HG02973 (cell line): Measurements from ENCODE around the gene DRAP1.
"Not testable (repeated sequence)": the region's sequence is repeated elsewhere in the genome, so short reads cannot be mapped to it uniquely, and the experiment has no call there.

ENCODE experiments used
- ATAC-seq: cut with Tn5 transposase; IDR thresholded peaks from one replicate; pipeline ENCODE4 v1.9.1; 2021; ENCODE audit warnings: moderate library complexity; ENCODE audit not compliant: unreplicated experiment

Gene DRAP1

DNA sequence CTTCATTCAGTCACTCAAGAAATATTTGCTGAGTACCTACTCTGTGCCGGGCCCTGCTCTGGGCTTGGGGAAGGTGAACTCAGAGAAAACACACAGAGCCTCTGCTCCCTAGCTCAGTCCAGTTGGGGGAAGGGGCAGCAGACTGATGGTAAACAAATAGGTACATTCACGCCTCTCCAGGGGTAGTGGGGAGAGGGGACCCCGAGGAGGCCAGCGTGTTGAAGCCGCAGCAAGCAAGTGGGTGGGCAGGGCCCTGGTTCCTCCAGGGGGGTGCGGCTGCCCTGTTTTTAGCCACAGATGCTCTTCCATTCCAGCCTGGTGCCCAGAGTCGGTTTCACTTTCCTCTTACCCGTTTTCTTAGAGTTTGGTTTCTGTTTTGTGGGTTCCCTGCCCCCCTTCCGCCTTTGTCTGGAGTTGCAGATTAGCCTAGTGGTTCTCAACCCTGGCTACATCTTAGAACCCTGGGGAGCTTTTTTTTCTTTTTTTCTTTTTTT is 8.7 kb downstream of the DRAP1 start:
- ATAC-seq, result peak; percentile 68

DNA sequence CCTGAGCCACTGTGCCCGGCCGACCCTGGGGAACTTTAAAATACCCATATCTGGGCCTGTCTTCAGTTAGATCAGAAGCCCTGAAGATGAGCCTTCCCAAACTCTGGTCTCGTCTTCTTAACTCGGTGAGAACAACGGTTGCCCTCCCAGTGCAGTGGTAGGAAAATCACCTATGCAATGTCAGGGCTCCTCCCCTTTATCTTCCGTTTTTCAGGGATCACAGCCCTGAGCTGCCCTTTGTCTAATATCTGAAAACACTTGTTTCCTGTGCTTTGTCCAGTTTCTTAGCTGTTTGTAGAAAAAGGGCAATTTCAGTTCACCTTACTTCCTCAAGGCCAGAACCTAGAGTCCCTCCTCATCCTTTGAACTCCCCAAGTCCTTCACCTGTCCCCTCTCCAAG is 9.4 kb downstream of the DRAP1 start:
- ATAC-seq, result no peak

DNA sequence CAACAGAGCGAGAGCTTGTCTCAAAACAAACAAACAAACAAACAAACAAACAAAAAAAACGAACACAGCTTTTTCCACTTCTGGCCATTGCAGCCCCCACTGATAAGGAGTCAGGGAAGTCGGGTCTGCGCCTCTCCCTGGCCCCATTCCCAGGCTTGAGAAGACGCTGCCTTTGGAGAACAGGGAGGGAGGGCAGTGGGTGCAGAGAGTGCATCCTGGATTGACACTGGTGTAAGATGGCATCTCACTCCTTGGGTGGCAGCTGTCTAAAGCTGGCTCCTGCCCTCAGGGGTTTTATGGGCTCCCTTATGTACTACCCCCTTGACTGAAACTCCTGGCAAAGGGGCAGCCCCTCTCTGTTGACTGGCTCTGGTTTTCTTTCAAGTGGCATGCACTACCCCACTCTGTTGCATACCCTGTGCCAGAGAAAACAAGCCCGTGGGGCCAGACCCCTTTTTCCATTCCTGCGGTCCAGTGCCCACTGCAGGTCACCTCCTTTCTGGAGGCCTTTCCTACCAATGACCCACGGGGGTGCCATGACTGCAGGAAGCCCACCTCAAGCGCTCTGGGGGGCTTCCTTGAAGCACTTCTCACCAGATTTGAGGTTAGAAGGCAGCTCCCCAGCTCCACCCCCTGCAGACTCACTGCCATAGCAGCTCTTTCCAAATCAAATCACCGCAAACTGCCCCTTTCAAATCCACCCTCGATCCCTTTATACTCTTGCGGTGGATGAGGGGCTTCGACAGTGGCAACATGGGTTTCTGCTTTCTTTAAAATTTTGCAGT is 12.7 kb downstream of the DRAP1 start:
- ATAC-seq, result no peak

DNA sequence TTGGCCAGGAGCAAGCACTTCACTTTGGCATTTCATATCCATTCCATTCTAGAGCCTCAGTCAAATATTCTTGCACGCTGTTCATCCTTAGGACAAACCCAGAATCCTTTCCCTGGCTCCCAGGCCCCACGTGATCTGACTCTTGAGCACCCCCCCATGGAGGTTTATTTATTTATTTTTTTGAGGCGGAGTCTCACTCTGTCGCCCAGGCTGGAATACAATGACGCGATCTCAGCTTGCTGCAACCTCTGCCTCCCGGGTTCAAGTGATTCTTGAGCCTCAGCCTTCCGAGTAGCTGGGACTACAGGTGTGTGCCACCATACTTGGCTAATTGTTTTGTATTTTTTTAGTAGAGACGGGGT is 13.3 kb downstream of the DRAP1 start:
- no peak for ATAC-seq

DNA sequence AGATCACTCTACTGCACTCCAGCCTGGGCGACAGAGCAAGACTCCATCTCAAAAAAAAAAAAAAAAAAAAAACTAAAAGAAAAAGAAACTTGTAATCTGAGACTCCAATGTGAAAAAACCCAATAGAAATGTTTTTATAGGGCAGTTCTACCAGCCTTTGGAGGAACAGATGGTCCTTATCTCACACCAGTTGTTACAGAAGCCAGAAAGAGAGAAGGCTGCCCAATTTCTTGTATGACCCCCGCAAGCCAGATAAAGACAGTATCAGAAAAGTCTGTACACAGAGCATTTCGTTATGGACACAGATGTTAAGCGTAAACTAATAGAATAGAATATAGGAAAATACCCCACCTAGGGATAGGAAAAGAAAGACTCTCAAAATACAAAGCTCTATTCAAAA is 14.8 kb downstream of the DRAP1 start:
- ATAC-seq, result no peak

DNA sequence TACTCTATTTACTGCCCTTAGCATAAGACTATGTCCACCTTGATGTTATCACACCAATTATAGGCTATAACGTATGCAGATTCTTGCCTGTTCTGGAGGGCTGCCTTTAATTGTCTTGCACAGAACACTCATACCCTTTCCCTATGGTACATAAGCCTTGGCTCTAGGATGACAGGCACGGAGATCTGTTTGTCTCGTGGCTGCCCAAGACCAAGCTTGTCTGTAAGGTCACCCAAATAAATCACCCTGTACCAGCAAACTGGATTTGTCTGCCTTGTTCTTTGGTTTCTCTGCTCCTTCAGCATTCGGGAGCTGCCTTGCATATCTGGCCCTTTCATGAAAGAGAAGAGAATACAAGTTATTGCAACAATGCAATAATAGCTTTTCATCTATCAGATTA is 18.5 kb downstream of the DRAP1 start:
- ATAC-seq, result no peak

DNA sequence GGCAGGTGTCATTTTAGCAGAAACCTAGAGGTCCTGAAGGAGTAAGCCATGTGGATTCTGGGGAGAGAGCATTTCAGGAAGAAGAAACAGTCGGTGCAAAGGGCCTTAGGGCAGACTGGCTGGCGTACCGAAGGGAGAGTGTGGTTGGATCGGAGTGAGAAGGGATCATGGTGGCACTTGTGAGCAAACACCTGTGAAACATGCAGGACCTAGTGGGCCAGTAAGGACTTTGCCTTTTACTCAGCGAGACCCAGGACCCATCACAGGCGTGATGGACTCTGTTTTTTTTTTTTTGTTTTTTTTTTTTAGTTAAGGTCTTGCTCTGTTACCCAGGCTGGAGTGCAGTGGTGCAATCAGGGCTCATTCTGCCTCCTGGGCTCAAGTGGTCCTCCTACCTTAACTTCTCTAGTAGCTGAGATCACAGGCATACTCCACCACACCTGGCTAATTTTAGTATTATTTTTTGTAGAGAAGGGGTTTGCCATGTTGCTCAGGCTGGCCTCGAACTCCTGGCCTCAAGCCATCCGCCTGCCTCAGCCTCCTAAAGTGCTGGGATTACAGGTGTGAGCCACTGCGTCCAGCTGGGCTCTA is 22.6 kb downstream of the DRAP1 start:
- no peak for ATAC-seq

DNA sequence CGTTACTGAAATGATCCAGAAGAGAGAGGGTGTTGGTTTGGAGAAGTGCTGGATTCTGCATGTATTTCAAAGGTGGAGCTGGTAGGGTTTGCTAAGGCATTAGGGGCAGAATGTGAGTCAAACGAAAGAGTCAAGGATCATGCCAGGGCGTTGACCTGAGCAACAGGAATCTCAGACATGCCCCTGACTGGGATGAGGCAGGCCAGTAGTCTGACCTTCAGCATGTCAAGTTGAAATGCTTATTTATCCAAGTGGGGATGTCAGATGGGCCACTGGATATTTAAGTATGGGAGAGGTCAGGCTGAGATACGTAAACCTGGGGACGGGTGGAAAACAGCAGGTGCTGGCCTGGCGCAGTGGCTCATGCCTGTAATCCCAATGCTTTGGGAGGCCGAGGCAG is 23.3 kb downstream of the DRAP1 start:
- no peak for ATAC-seq

DNA sequence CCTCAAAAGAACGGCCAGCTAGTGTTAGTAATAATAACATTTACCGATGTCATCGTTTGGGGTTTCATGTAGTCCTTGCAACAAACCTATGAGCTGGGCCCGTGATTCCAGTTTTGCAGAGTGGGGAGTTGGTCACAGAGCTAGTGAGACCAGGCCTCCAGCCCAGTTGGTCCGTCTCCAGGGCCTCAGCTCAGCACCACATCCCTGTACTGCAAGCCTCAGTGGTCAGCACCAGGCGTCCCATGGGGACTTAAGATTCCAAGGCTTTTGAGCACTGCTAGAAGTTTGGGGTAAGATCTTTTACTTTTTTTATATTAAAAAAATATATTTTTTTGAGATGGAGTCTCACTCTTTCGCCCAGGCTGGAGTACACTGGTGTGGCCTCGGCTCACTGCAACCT is 25.0 kb downstream of the DRAP1 start:
- ATAC-seq, result no peak

DNA sequence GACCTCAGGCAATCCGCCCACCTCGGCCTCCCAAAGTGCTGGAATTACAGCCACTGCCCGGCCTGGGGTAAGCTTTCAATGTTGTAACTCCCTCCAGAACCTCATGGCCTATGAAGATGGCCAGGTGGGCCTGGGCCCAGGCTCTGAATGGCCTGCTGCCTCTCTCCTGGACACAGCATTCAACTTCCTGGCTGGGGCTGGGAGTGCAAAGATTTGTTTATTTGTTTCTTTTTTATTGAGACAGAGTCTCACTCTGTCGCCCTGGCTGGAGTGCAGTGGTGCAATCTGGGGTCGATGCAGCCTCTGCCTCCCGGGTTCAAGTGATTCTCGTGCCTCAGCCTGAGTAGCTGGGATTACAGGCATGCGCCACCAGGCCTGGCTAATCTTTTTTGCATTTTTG is 25.5 kb downstream of the DRAP1 start:
- ATAC-seq, result no peak

DNA sequence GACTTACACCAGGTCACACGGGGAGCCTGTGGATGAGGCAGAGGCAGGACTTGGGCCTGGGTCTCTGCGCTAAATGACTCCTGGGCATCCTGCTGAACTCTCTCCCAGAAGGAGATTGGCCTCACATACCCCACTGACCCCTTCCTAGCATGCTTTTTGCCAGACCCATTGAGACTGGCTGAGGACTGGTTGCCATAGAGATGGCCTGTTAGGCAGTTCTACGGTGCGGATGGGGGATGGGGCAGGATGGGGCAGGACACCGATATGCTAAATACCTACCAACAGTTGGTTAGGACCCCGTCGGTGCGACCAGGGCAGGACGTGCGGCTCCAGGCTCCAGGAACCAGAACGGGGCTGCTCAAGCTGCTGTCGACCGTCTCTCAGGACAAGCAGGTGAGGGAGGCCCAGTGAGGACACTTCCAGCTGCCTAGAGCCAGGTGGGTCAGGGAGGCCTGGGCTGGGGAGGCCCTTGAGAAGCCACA is 26.2 kb downstream of the DRAP1 start, which contains the start of gene TSGA10IP:
TSS of gene TSGA10IP (plus strand) at position 51 of the 482 bp plus-strand sequence. CDS start at position 247, 196 bp downstream.
- no peak for ATAC-seq

DNA sequence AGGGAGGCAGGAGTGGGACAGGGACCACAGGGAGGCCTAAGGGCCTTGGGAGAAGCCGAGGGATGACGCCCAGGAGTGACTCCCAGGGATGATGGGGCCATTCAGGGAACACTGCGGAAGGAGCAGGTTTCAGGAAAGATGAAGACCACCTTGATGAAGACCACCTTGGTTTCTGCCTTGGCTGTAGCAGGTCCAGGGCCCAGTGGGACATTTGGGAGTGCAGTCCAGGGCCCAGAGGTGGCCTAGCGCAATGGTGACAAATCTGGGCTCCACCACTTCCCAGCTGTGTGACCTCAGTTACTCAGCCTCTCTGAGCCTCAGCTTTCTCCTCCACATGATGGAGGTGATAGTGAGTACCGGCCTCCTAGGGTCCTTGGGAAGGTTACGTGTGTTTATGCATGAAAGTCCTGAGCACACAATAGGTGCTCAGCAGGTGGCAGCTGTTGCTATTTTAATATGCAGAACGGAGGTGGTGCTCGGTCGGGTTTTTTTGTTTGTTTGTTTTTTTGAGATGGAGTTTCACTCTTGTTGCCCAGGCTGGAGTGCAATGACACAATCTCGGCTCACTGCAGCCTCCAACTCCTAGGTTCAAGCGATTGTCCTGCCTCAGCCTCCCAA is 26.8 kb downstream of the DRAP1 start:
- no peak for ATAC-seq

DNA sequence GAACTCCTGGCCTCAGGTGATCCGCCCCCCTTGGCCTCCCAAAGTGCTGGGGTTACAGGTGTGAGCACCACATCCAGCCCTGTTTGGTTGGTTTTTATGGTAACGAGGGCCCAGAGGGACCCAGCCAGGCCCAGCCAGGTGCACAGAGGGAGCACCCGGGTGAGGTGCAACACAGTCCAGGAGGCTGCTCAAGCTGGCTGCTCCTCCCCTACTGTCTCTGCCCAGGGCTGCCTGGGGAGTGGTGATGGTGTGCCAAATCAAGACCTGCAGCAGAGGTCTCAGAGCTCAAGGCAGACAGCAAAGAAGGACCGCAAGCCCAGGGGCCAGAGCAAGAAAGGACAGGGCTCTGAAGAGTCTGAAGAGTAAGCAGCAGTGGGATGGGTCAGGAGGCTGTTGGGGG is 27.4 kb downstream of the DRAP1 start:
- no peak for ATAC-seq

DNA sequence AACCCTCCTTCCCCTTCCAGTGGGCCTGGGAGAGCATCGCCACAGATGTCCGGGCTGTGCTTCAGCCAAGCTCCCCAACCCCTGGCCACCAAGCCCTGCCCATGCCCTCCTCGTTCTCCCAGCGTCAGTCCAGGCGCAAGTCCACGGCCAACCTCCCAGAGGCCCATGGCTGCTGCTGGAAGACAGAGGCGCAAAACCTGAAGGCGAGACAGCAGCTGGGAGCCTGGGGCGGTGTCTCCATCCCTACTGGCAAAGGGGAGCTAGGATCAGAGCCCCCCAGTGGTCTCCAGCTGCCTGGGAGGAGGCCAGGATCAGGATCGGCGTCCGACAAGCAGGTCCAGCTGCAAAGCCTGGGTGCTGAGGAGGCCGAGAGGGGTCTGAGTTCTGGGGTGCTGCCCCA is 27.9 kb downstream of the DRAP1 start:
- ATAC-seq, result no peak

DNA sequence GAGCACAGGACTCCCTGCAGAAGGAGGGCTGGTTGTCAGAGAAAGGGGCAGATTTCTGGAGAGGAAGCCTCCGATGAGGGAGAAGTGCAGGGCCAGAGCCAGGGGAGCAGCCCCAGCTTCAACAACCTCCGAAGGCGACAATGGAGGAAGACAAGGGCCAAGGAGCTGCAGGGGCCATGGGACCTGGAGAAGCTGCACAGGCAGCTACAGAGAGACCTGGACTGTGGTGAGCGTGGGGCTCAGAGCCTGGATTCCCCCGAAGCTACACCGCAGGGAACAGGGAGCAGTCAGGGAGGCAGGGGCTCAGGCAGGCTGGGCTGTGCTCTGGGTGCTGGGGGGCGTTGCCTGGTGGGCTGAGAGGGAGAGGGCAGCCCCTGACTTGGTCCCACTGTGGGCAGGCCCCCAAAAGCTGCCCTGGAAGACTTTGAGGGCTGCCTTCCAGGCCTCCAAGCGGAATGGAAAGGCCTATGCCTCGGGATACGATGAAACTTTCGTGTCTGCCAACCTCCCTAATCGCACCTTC is 28.4 kb downstream of the DRAP1 start:
- no peak for ATAC-seq

DNA sequence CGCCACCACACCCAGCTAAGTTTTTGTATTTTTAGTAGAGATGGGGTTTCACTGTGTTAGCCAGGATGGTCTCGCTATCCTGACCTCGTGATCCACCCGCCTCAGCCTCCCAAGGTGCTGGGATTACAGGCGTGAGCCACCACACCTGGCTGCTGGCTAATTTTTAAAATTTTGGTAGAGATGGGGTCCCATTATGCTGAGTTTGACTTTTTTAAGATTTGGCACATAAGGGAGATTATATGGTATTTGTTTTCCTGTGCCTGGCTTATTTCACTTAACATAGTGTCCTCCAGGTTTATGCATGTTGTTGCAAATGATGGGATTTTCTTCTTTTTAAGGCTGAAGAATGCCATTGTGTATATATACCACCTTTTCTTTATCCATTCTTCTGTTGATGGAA is 31.5 kb downstream of the DRAP1 start:
- ATAC-seq, result not testable (repeated sequence)

DNA sequence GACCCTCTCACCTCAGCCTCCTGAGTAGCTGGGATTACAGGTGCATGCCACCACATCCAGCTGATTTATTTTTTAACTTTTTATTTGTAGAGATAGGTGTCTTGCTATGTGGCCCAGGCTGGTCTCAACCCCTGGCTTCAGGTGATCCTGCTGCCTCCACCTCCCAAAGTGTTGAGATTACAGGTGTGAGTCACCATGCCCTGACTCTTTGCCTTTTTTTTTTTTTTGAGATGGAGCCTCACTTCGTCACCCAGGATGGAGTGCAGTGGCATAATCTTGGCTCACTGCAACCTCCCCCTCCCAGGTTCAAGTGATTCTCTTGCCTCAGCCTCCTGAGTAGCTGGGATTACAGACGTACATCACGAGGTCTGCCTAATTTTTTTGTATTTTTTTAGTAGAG is 32.4 kb downstream of the DRAP1 start:
- ATAC-seq, result not testable (repeated sequence)

DNA sequence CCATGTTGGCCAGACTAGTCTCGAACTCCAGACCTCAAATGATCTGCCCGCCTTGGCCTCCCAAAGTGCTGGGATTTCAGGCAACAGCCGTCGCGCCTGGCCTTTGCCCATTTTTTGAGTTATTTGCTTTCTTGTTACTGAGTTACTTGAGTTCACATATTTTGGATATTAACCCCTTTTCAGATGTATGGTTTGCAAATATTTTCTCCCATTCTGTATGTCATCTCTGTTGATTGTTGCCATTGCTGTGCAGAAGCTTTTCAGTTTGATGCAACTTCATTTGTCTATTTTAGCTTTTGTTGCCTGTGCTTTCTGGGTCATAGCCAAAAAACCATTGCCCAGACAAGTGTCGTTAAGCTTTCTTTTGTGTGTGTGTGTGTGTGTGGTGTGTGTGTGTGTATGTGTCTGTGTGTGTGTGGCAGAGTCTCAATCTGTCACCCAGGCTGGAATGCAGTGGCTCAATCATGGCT is 32.9 kb downstream of the DRAP1 start:
- no peak for ATAC-seq

DNA sequence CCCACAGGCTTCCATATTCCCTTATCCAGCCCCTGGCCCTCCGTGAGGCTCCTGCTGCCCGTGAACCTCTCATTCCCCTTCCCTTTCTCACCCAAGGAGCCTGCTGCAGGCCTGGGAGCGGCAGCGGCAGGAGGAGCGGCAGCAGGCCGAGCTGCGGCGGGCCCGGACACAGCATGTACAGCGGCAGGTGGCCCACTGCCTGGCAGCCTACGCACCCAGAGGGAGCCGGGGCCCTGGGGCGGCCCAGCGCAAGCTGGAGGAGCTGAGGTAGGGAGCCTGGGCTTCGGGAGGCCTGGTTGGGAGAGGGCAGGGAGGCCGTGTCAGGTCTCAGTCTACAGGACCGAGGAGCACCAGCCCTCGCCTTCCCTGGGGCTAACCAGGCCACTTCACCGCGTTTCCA is 34.2 kb downstream of the DRAP1 start:
- ATAC-seq, result no peak

DNA sequence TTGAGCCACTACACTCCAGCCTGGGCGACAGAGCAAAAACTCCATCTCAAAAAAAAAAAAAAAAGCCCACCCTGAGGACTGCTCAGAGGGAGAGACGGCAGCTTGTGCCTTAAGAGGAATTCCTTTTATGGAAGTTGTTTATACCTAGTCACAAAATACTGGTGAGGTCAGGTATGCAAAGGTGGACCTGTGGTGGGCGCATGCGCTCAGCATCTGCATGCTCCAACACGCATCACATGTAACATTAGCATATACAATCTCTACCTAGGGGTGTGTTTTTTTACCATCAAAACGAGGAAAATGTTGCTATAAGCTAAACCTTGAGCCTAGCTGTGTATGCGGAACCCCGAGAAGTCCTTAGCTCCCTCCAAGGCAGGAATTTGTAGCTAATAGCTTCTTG is 35.5 kb downstream of the DRAP1 start:
- ATAC-seq, result no peak

DNA sequence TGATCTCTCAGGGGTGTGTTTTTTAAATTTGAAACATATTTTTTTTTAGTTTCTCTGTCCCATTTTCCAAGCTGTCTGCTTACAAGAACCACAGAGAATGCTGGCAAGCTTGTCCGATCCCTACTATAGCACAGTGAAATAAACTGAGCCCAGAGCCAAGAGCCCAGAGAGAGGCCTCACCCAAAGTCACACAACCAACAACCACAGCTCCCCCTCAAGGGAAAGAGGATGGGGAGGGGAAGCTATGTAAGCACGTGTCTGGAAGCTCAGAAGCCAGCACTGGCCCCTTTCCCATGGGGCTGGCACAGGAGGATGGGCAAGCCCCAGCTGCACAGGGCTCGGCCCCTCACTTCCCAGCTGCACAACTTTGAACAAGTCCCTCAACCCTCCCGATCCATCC is 39.1 kb downstream of the DRAP1 start:
- no peak for ATAC-seq
